GM12865 (cell line): ENCODE measurements around the gene SLC17A9.

ENCODE experiments used
- DNase-seq: peaks from one replicate; pipeline ENCODE4 v3.0.0; 2010; ENCODE audit warnings: low read depth
- H3K4me3 ChIP-seq: 2 replicates; pipeline ENCODE4 v1.5.1; 2011; ENCODE audit warnings: mild to moderate bottlenecking, low read depth, low read length, control low read depth
- TF ChIP-seq, protein P1 (sequence below): IDR thresholded peaks from 2 replicates; pipeline ENCODE4 v1.5.1; 2011; ENCODE audit warnings: low read length, control low read depth, low read depth, inconsistent platforms; ENCODE audit not compliant: insufficient read depth; ENCODE audit errors: missing control alignments

Gene SLC17A9

DNA sequence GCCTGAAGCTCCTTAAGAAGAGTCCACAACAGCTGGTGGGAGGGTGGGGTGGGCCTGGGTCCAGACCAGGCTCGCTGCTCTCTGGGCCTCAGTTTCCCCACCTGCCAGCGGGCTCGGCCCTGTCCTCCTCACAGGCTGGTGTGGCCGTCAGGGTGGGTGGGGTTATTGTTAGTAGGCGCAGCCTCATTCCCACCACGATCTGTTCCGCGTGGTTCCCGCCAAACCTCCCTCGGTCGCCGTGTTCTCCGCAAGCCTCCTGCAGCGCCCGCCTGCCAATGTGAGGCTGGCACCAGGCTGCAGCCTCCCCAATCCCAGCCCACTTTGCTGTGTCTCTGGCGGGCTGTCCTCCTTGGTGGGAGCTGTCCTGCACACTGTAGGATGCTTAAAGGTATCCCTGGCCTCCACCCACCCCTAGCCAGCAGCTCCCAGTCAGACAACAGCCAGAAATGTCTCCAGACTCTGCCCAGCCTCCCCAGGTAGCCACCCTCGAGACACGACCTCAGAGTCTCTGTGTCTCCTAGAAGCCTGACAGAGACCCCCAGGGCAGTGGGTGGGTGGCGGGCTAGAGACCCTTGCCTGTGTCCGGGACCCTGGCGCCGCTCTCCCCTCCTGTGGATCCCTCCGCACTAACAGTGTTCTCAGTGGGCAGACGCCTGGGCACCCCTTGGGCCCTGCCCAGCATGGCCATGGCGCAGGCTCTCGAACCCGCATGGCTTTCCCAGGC lies 15.3 kb downstream of the SLC17A9 start:
- no peak for DNase-seq
- H3K4me3 ChIP-seq: no peak overlapping the region
- TF ChIP-seq, protein P1, sequence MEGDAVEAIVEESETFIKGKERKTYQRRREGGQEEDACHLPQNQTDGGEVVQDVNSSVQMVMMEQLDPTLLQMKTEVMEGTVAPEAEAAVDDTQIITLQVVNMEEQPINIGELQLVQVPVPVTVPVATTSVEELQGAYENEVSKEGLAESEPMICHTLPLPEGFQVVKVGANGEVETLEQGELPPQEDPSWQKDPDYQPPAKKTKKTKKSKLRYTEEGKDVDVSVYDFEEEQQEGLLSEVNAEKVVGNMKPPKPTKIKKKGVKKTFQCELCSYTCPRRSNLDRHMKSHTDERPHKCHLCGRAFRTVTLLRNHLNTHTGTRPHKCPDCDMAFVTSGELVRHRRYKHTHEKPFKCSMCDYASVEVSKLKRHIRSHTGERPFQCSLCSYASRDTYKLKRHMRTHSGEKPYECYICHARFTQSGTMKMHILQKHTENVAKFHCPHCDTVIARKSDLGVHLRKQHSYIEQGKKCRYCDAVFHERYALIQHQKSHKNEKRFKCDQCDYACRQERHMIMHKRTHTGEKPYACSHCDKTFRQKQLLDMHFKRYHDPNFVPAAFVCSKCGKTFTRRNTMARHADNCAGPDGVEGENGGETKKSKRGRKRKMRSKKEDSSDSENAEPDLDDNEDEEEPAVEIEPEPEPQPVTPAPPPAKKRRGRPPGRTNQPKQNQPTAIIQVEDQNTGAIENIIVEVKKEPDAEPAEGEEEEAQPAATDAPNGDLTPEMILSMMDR: no peak

DNA sequence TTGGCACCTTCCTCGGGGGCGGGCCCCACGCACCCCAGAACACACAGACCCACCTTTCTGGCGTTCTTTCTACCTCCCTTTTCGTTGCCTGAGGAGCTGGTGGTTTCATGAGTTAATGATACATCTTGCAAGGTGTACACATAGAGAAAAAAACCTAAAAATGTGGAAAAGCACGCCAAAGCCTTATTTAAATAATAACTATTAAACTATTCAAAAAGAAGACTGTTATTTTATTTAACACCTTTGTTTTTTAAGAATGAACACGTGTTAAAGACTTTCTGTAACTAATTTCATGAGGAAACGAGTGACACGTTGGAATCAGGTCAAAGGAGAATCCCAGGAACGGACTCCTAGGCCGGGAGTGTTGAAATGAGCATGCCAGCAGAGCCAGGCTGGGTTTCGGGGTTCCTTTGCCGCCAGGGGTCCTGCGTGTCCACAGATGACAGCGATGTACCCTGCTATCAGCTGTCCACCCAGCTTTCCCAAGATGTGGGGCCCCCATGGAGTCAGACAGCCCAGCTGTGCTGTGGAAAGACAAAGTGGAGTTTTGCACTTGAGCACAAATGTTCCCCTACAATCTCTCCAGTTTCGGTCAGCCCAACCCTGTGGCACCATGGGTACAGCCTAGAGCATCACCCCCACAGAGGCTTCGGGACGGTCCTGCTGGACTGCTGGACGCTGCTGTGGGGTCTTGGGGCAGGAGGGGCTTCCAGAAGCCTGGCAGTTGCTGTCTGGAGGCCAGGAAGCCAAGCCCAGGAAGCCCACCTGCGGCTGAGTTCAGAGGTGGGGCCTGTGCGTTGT lies 16.1 kb downstream of the SLC17A9 start:
- no peak for DNase-seq
- H3K4me3 ChIP-seq: no peak overlapping the region
- TF ChIP-seq, protein P1: no peak

DNA sequence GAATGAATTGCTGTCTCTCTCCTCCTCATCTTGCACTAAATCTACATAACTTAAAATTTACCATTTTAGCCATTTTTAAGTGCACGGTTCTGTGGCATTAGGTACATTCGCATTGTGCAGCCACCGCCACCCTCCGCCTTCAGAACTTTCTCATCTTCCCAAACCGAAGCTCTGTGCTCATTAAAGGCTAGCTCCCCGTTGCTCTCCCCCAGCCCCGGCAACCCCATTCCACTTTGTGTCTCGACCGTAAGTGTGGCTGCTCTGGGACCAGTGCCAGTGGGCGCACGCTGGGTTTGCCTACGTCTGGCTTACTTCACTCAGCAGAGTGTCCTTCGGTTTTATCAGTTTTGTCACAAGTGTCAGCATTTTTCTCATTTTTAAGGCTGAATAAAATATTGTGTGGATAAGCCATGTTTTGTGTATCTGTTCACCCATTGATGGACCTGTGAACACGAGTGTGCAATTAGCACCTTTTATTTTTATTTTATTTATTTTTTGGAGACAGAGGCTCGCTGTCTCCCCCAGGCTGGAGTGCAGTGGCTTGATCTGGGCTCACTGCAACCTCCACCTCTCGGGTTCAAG lies 16.8 kb downstream of the SLC17A9 start:
- no peak overlapping the region for H3K4me3 ChIP-seq
- DNase-seq: no peak
- TF ChIP-seq, protein P1: no peak

DNA sequence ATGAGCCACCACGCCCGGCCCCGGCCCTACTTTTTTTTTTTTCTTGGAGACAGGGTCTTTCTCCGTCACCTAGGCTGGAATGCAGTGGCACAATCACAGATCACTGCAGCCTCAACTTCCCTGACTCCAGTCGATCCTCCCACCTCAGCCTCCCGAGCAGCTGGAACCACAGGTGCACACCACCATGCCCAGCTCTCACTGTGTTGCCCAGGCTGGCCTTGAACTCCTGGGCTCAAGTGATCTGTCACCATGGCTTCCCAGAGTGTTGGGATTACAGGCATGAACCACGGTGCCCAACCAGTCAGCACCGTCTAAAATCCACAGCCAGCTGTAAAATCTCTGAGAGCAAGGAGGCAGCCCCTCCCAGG lies 17.4 kb downstream of the SLC17A9 start:
- H3K4me3 ChIP-seq: no peak overlapping the region
- TF ChIP-seq, protein P1: no peak
- no peak for DNase-seq

DNA sequence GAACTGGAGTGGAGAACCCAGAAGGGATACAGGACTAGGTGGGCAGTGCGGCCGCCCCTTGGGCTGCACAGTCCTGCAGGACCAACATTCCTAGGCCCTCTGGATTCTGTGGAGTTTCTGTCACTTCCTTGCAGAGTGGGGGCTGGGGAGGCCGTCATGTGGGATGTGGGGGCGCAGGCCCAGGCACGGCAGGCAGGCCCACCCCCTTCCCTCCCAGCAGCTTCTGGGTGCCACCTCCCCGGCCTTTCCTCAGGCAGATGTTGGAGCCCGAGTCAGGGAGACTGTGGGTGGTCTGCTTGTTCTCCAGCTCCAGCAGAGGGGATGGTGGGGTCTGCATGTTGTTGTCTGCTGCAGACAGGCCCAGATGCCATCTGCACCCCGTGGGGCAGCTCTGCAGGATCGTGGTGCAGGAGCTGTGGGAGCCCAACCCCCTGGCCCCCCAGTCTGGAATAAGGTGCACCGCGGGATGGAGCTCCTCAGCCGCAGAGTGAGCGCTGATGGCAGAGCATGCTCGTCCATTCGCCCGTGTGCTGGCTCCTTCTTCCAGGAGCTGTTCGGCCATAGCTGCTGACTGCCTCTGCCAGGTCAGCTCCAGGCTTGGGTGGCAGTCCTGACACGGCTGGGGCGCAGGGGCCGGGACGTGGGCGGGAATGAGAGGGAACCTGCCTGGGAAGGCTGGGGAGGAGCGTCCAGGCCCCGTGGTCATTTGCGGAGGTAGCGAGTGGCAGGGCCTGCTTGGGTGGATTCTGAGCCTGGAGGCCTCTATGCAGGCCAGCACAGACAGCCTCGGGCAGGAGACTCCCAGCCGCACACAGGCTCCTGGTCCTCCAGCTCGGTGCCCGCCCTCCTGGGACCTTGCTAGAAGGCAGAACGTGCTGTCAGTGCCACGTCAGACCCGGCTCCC lies 18.1 kb downstream of the SLC17A9 start:
- DNase-seq: no peak

More for the DNA sequence above, 18.1 kb downstream of the SLC17A9 start:
- H3K4me3 ChIP-seq: no peak overlapping the region
- TF ChIP-seq, protein P1: no peak
